ENCODE measurements around the gene CIAO2A.
"Not testable (repeated sequence)": the region's sequence is repeated elsewhere in the genome, so short reads cannot be mapped to it uniquely, and the experiment has no call there.

CIAO2A gene

DNA sequence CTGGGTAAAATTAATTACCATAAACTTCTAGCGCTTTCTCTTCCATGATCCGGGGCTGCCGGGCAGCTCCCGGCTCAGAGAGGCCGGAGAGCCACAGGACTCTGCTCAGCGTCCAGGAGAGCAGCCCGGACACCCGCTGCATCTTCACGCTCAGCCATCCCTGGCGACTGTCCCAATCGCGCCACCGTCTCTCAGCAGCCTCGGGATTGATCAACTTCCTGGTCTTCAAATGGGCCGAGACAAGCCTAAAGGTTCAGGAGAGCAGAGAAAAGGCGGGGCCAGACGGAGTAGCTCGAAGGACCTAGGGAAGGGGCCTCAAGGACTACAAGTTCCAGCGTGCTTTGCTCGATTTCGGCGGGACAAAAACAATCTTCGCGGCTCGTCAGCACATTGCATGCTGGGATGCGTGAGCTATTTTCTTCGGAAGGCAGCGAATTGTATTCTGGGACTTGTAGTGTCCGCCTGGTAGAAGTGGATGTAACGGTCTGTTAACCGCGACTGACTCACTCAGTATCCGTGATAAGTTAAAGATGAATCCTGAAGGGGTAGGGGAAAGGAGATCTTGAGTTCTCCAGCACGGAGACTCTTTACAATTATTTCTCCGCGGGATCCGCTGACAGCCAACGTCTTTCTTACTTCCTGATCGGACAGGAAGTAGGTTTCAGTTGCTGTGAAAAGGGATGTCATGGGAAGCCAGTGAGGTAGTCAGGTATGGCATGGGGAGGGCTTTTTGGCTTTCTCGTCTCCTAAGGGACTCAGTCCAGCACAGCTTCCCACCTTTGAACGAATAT, at the start of gene CIAO2A:
CIAO2A (minus strand) TSS at position 212 of the 791 bp plus-strand sequence; CDS start at position 142, 70 bp downstream.
- peak; percentile 100 for DNase-seq (ENCODE audit: low spot score)

GRCh38 chr15:64143276-64143675, 49.6 kb upstream of the CIAO2A start:
- DNase-seq (ENCODE audit: low spot score) = no peak

DNA sequence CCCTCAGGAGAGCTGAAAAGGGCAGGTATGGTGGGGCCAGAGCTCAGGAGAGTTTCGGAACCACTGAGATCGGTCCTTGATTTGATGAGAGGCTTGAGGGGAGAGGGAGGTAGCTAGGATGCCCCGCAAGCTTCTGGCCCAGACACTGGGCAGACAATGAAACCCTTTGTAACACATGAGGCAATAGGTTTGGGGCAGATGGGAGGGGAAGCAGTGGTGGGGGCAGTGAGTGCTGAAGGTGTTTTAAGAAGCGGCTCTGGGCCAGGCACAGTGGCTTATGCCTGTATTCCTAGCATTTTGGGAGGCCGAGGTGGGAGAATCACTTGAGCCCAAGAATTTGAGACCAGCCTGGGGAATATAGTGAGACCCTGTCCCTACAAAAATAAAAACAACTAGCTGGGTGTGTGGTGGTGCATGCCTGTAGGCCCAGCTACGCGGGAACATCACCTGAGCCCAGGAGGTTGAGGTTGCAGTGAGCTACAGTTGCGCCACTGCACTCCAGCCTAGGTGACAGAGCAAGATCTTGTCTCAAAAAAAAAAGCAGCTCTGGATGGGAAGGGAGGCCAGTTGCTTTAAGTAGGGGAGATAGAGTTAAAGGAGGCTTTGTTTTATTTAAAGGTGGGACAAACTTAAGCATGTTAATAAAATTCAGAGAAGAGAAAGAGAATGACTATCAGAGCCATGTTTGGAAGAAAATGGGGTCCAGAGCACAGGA, 48.3 kb upstream of the CIAO2A start:
- DNase-seq (ENCODE audit: low spot score) = no peak

- no peak for DNase-seq (ENCODE audit: low spot score)
Measured at GRCh38 chr15:64138331-64138941, 44.8 kb upstream of the CIAO2A start.

DNA sequence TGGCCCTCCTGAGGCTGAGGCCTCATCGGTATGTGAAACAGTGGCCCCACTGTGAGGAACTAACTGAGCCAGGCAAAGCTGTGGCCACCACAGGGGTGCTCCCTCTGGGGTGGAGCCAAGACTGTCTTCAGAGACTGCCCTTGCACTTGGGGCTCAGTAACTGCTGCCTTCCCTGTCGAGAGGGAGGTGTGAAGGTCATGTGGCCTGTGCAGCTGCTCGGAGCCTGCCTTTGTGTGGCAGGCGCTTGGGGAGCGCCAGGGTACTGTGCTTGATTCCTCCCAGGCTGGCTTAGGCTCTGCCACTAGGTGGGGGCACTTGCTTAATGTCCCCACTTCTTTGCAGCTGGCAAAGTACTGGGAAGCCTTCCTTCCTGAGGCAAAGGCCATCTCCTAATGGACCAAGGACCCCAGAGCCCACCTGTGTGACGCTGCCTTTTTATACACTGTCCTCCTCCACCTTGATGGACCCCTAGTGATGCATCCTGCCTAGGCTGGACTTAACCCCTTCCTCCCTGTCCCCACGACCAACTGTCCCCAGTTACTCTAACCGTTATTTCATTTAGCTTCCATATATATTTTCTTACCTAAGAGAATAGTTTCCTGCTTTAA, 43.7 kb upstream of the CIAO2A start:
- DNase-seq (ENCODE audit: low spot score) = no peak

- DNase-seq (ENCODE audit: low spot score) = no peak
Measured at GRCh38 chr15:64136347-64136746, 42.7 kb upstream of the CIAO2A start.

DNA sequence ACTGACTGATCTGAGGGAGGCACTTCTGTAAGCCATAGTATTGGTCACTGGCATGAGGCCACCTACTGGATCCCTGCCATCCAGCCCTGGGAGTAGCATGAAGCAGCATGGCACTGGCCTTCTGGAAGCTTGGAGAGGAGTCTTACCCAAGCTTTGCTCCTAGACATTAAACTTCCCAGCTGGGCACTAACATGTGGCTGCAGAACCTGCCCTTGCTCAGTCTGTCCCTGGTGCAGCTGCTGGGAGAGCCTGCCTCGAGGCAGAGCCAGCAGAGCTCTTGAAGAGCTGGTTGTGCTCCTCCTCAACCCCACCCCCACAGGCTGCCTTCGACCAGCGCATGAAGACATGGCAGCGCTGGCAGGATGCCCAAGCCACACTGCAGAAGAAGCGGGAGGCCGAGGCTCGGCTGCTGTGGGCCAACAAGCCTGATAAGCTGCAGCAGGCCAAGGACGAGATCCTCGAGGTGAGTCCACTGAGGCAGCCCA, 40.7 kb upstream of the CIAO2A start:
- no peak for DNase-seq (ENCODE audit: low spot score)

DNA sequence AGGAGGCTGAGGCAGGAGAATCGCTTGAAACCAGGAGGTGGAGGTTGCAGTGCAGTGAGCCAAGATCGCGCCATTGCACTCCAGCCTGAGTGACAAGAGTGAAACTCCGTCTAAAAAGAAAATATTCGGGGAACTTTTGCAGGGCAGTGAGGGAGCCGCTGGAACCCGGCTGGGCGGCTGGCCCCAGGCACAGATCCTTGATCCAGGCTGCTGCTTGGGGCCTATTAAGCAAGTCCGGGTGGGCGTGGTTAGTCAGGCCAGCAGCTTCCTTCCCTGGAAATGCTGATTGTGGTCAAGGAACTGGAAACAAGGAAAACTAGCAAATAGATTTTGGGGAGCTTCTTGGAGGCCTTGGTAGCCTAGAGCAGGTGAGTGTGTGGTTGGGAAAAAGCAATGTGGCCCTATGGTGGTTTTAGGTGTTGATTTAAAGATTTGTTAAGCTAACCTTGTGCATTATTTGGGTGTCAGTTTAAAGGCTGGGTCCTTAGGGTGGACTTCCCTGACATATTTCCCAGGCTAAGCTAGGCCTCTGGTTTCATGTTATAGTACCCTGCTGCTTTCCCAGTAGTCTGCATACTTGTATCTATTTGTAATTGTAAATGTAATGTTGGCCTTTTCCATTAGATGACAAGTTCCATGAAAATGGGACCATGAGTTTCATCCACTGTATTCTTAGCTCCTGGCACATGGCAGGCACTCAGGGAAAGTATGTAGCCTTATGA, 40.1 kb upstream of the CIAO2A start:
- no peak for DNase-seq (ENCODE audit: low spot score)

GRCh38 chr15:64132217-64132616, 38.6 kb upstream of the CIAO2A start:
- DNase-seq (ENCODE audit: low spot score) = no peak

DNA sequence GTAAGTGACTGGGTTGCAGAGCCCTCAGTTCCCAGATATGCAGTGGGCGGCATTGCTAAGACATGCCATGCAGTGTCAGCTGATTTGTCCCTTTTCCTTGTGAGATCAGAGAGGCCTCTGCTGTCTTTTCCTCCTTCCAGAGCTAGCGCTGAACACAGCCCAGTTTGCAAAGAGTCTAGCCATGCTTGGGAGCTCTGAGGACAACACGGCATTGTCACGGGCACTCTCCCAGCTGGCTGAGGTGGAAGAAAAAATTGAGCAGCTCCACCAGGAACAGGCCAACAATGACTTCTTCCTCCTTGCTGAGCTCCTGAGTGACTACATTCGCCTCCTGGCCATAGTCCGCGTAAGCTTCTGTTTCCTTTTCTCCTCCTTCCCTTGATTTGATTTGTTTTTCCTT, 37.9 kb upstream of the CIAO2A start:
- DNase-seq (ENCODE audit: low spot score) = no peak

GRCh38 chr15:64130159-64130558, 36.5 kb upstream of the CIAO2A start:
- DNase-seq (ENCODE audit: low spot score) = no peak

GRCh38 chr15:64127521-64128270, 34.1 kb upstream of the CIAO2A start:
- DNase-seq (ENCODE audit: low spot score) = no peak

GRCh38 chr15:64125978-64126377, 32.3 kb upstream of the CIAO2A start:
- no peak for DNase-seq (ENCODE audit: low spot score)

DNA sequence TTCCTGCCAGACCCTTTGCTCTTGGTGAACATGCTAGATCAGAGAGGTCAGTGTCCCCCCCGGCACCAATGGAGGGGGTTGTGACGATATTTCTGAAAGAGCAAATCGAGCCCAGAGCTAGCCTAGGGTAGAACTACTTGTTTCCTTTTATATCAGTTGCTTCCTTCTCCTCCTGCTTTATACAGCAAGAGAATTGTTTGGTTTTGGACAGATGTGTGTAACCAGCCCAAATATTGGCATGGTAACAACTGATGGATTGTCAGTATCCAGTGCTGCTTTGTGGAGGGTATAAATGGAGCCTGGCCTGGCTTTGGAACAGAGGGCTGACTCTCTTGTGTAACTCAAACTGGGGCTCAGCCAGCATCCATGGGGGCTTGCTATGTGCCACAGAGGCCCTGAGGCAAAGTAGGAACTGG, 29.3 kb upstream of the CIAO2A start:
- no peak for DNase-seq (ENCODE audit: low spot score)

DNA sequence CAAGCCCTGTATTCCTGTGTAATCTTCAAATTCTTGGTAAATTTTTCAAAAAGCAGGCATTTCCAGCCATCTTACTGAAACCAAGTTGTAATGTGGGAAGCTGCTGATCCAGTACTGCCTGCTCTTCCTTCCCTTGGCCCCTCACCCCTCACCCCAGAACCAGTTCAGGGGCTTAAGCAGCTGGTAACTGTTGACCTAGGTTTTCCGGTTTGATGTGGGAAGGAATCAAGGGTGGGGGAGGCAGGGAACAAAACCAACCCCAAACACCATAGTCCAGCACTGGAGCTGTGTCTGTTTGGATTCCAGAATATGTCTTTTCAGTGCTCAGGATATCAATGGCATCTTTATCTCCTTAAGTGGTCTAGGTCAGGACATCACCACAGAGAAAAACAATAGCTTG, 28.8 kb upstream of the CIAO2A start:
- no peak for DNase-seq (ENCODE audit: low spot score)

DNA sequence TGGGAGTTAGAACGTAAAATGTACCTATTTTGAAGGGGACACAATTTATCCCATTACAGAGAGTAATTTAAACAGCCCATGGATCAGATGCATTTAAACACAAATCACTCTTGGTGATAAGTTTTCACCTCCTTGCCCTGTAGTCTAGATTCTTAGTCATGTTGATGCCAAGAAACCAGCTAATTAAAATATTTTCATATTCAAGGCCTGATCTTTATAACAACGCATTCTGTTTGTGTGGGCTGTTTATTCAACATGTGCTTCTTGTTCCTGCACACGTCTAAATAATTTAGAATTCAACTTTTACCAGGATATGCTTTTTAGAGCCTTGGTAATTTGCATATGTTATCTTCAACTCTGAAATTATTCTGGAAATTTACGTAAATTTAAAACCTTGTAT, 28.0 kb upstream of the CIAO2A start:
- no peak for DNase-seq (ENCODE audit: low spot score)

DNA sequence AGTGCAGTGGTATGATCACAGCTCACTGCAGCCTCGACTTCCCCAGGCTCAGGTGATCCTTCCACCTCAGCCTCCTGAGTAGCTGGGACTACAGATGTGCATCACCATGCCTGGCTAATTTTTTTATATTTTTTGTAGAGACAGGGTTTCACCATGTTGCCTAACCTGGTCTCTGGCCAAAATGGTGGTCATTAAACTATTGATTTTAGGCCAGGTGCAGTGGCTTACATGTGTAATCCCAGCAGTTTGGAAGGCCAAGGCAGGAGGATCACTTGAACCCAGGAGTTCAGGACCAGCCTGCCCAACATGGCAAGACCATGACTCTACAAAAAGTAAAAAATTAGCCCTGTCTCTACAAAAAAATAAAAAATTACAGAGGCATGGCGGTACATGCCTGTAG, 26.7 kb upstream of the CIAO2A start:
- DNase-seq (ENCODE audit: low spot score) = not testable (repeated sequence)

DNA sequence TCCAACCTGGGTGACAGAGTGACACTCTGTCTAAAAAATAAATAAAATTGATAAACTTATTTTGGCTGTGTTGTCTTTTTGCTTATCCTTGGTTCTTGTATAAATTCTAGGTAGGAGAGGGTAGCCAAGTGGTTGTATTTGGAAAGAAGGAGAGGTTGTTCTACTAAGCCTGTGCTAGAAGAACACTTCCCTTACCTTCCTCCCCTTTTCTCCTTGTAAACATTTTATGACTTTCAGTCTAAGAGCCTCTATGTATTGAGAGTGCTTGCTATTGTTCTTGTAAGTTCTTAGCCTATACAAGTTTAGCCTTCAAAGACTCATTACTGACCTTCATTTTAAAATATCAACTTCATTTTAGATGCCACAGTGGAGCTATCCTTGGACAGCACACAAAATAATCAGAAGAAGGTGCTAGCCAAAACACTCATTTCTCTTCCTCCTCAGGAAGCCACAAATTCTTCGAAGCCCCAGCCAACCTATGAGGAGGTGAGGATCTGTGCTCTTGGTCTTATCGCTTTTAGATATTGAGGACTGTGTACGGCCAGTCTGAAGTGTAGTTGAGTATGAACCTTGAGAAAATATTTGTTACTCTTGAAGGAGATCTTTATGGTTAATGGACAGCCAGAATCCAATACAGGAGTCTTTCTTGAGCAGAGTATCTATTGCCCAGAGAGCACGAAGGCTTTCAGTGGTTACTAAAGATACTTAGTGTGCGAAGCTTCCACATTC, 24.3 kb upstream of the CIAO2A start:
- DNase-seq (ENCODE audit: low spot score) = no peak

DNA sequence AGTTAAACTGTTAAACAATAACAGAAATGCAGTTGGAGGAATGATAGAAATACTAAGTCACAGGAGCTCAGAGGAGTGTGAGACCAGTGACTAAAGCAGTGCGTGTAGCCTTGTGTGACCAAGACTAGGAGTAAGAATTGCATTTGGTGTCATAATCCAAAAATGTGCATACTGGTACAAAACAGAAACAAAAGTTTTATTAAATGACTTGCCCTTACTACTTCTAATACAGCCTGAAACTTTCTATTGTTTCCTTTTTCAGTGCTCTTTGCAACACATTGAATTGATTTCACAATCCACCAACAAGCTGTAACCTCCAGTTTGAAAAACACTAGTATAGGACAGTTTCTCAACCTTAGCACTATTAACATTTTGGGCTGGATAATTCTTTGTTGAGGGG, 19.3 kb upstream of the CIAO2A start:
- no peak for DNase-seq (ENCODE audit: low spot score)

DNA sequence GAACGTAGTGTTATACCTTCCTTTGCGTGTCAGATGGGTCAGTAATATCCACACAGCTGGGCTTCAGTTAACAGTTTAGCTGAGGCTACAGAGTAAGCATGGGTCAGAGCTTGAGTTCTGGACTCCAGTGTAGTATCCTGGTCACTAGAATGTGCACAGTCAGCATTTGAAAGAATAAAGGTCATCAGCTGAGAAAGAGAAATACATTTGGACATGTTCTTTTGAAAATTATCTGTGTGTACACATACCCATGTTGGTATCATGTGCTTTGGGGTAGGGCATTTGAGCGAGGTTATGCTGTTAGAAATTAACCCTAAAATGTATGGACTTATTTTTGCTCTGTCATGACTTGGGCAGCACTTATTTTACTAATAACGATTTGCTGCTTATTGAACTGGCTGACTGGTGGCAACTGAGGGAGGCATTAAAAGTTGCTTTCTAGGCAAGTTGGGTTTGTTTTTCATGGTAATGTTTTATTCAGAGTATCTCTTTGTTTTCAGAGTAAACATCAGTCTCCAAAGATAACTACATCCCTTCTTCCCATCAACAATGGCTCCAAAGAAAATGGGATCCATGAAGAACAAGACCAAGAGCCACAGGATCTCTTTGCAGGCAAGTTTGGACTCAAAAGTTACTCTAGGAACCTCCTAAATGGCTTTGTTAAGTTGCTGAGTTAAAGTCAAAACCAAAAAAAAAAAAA, 18.6 kb upstream of the CIAO2A start:
- DNase-seq (ENCODE audit: low spot score) = no peak

Measured in RKO (cell line).